ENCODE measurements around the gene LATS1.

- TF ChIP-seq PBX3 (IDR thresholded peaks at IDR 0.05) = no peak
- no peak for TF ChIP-seq CTCF (IDR thresholded peaks at IDR 0.05)
- TF ChIP-seq RFX5 (IDR thresholded peaks at IDR 0.05; ENCODE audit: low read length) = no peak
- TF ChIP-seq TAF1 (IDR thresholded peaks at IDR 0.05; ENCODE audit: borderline replicate concordance, low read depth, low read length) = no peak
- TF ChIP-seq EP300 (IDR thresholded peaks at IDR 0.05; ENCODE audit: borderline replicate concordance in 1 of 2, low read depth in 1 of 2, low read length in 1 of 2) = no peak
- no peak for TF ChIP-seq FOXM1 (IDR thresholded peaks at IDR 0.05; ENCODE audit: low read depth)
- TF ChIP-seq MAX (IDR thresholded peaks at IDR 0.05; ENCODE audit: low read depth) = no peak
- no peak for TF ChIP-seq JUND (IDR thresholded peaks at IDR 0.05)
- no peak for TF ChIP-seq RCOR1 (IDR thresholded peaks at IDR 0.05; ENCODE audit: low read length)
- TF ChIP-seq MXI1 (IDR thresholded peaks at IDR 0.05; ENCODE audit: low read depth, low read length) = no peak
- no peak for TF ChIP-seq REST (IDR thresholded peaks at IDR 0.05; ENCODE audit: low read depth, low read length)
- TF ChIP-seq TEAD4 (IDR thresholded peaks at IDR 0.05; ENCODE audit: borderline replicate concordance, insufficient read depth) = no peak
Measured at GRCh38 chr6:149701714-149702113, 16.2 kb downstream of the LATS1 start.

All from SK-N-SH (cell line).